A549 (cell line): ENCODE data around the gene ASB16. TPM values are rescaled to one million over a fixed set of nuclear protein-coding genes. Genes with fewer than 3 reads are reported as not detected.

Experiments used
- ATAC-seq, 2 experiments: fragments of 200-7000 bp in 1 of 2; fragments of >200 bp in 1 of 2; cut with Nextera tagmentation in 1 of 2; cut with Tn5 transposase in 1 of 2; 3 replicates each; pipeline versions ENCODE4 v1.8.0 to v1.9.1; 2018 to 2020; ENCODE audit warnings: mild to moderate bottlenecking in 1 of 2, moderate library complexity in 1 of 2
- CTCF ChIA-PET: fragments of 300-600 bp; sonication (Branson Sonifier 250); formaldehyde crosslinking; extraction: SDS; loops from one replicate; lab custom pipeline; 2021; ENCODE audit warnings: antibody characterized with exemption, inconsistent platforms; lab: Yijun Ruan, JAX
- POLR2A ChIA-PET: fragments of 350-600 bp; formaldehyde crosslinking; extraction: SDS; loops from one replicate; lab custom pipeline; 2021; ENCODE audit warnings: antibody characterized with exemption, inconsistent platforms; lab: Yijun Ruan, JAX
- DNase-seq, 2 experiments: peaks; one replicate each; pipeline versions ENCODE4 v3.0.0 to v3.0.0-alpha.2; 2011 to 2016; ENCODE audit warnings: low read depth in 1 of 2, low spot score in 1 of 2
- FAIRE-seq: peaks from 2 replicates; lab custom pipeline; 2011; peaks lifted over from hg19 to GRCh38; lab: Jason Lieb, UNC
- H3K27ac ChIP-seq, 2 experiments: fragments of >200 bp; sonication (Bioruptor Twin); formaldehyde crosslinking; 3 replicates each; pipeline ENCODE4 v1.5.1; 2016 to 2017
- H3K4me1 ChIP-seq: fragments of >200 bp; sonication (Bioruptor Twin); formaldehyde crosslinking; 3 replicates; pipeline ENCODE4 v1.6.1; 2016
- H3K4me2 ChIP-seq: fragments of >200 bp; sonication (Bioruptor Twin); formaldehyde crosslinking; 3 replicates; pipeline ENCODE4 v1.6.1; 2016
- H3K4me3 ChIP-seq: fragments of >200 bp; sonication (Bioruptor Twin); formaldehyde crosslinking; 3 replicates; pipeline ENCODE4 v1.5.1; 2016
- H3K9me3 ChIP-seq: fragments of >200 bp; sonication (Bioruptor Twin); formaldehyde crosslinking; 3 replicates; pipeline ENCODE4 v1.6.1; 2016
- CEBPB ChIP-seq, 2 experiments: fragments of >200 bp in 1 of 2; sonication (Bioruptor Twin) in 1 of 2; formaldehyde crosslinking in 1 of 2; IDR thresholded peaks; 2 replicates each; pipeline ENCODE4 v1.6.1; 2012 to 2016
- CHD2 ChIP-seq: fragments of 150-350 bp; IDR thresholded peaks from 2 replicates; pipeline ENCODE4 v1.6.1; 2014; ENCODE audit warnings: low read length; ENCODE audit not compliant: partially characterized antibody
- CHD4 ChIP-seq: fragments of 200-600 bp; sonication (generic); IDR thresholded peaks from 2 replicates; pipeline ENCODE4 v1.6.1; 2016; ENCODE audit warnings: antibody characterized with exemption, mild to moderate bottlenecking, borderline replicate concordance
- EHMT2 ChIP-seq: fragments of 200-600 bp; sonication (generic); IDR thresholded peaks from 2 replicates; pipeline ENCODE4 v1.6.1; 2016; ENCODE audit warnings: antibody characterized with exemption, low read depth, mild to moderate bottlenecking, moderate library complexity
- ESRRA ChIP-seq: fragments of 150-350 bp; IDR thresholded peaks from 2 replicates; pipeline ENCODE4 v1.6.1; 2014; ENCODE audit warnings: mild to moderate bottlenecking, low read length, borderline replicate concordance
- FOSB ChIP-seq: fragments of 250-450 bp; sonication (Bioruptor Pico); IDR thresholded peaks from 2 replicates; pipeline ENCODE4 v1.5.0; 2020; ENCODE audit warnings: mild to moderate bottlenecking, moderate library complexity
- FOXS1 ChIP-seq: fragments of 250-450 bp; sonication (Bioruptor Pico); IDR thresholded peaks from 2 replicates; pipeline ENCODE4 v1.5.0; 2020; ENCODE audit warnings: mild to moderate bottlenecking, moderate library complexity
- HOXA7 ChIP-seq: fragments of 250-450 bp; sonication (Bioruptor Pico); IDR thresholded peaks from 2 replicates; pipeline ENCODE4 v1.5.0; 2020; ENCODE audit warnings: mild to moderate bottlenecking, moderate library complexity
- JUN ChIP-seq, 2 experiments: fragments of >200 bp; sonication (Bioruptor Twin); formaldehyde crosslinking; IDR thresholded peaks; 2 replicates in 1 of 2; 3 replicates in 1 of 2; pipeline ENCODE4 v1.6.1; 2016 to 2017
- JUNB ChIP-seq: fragments of >200 bp; sonication (Bioruptor Twin); formaldehyde crosslinking; IDR thresholded peaks from 2 replicates; pipeline ENCODE4 v1.6.1; 2016
- KDM5A ChIP-seq: fragments of 200-600 bp; sonication (generic); IDR thresholded peaks from 2 replicates; pipeline ENCODE4 v1.6.1; 2016; ENCODE audit warnings: antibody characterized with exemption, mild to moderate bottlenecking
- MAZ ChIP-seq: fragments of 150-350 bp; IDR thresholded peaks from 2 replicates; pipeline ENCODE4 v1.6.1; 2014; ENCODE audit warnings: antibody characterized with exemption, low read depth, low read length, borderline replicate concordance
- NFE2L2 ChIP-seq: fragments of 150-350 bp; conservative IDR thresholded peaks from 2 replicates; pipeline ENCODE4 v1.6.1; 2014; ENCODE audit warnings: low read length
- NPAS2 ChIP-seq: fragments of 250-450 bp; sonication (Bioruptor Pico); IDR thresholded peaks from 2 replicates; pipeline ENCODE4 v1.8.0; 2022; ENCODE audit warnings: mild to moderate bottlenecking, moderate library complexity, borderline replicate concordance
- POLR2A ChIP-seq: IDR thresholded peaks from 2 replicates; pipeline ENCODE4 v1.6.1; 2012; ENCODE audit warnings: mild to moderate bottlenecking, low read length
- RAD21 ChIP-seq, 2 experiments: fragments of >200 bp in 1 of 2; sonication (Bioruptor Twin) in 1 of 2; formaldehyde crosslinking in 1 of 2; IDR thresholded peaks in 1 of 2; conservative IDR thresholded peaks in 1 of 2; 2 replicates in 1 of 2; 3 replicates in 1 of 2; pipeline ENCODE4 v1.6.1; 2012 to 2018; ENCODE audit warnings: inconsistent platforms in 1 of 2
- RFX5 ChIP-seq: fragments of 450-650 bp; IDR thresholded peaks from 2 replicates; pipeline ENCODE4 v1.7.1; 2014; ENCODE audit warnings: antibody characterized with exemption, mild to moderate bottlenecking, moderate library complexity
- SMC3 ChIP-seq: fragments of >200 bp; sonication (Bioruptor Twin); formaldehyde crosslinking; IDR thresholded peaks from 3 replicates; pipeline ENCODE4 v1.6.1; 2018; ENCODE audit warnings: inconsistent platforms
- SREBF2 ChIP-seq: fragments of 450-650 bp; IDR thresholded peaks from 2 replicates; pipeline ENCODE4 v1.6.1; 2014; ENCODE audit warnings: mild to moderate bottlenecking, moderate library complexity
- TFCP2L1 ChIP-seq: fragments of 250-450 bp; sonication (Bioruptor Pico); IDR thresholded peaks from 2 replicates; pipeline ENCODE4 v1.5.0; 2021; ENCODE audit warnings: mild to moderate bottlenecking
- TP53 ChIP-seq: fragments of 250-450 bp; sonication (Bioruptor Pico); IDR thresholded peaks from 2 replicates; pipeline ENCODE4 v1.5.0; 2021; ENCODE audit warnings: mild to moderate bottlenecking, moderate library complexity
- ZC3H11A ChIP-seq: fragments of 450-650 bp; IDR thresholded peaks from 2 replicates; pipeline ENCODE4 v1.6.1; 2014; ENCODE audit warnings: antibody characterized with exemption, mild to moderate bottlenecking
- ZFP36 ChIP-seq: fragments of 450-650 bp; IDR thresholded peaks from 2 replicates; pipeline ENCODE4 v1.6.1; 2014; ENCODE audit warnings: borderline replicate concordance; ENCODE audit not compliant: partially characterized antibody
- ZNF302 ChIP-seq: fragments of 250-450 bp; sonication (Bioruptor Pico); IDR thresholded peaks from 2 replicates; pipeline ENCODE4 v1.9.0; 2021; ENCODE audit warnings: inconsistent platforms, mild to moderate bottlenecking, moderate library complexity
- WGBS: methylation state at CpG from one replicate; pipeline ENCODE4 v1.1.6; 2017; ENCODE audit errors: missing lambda C conversion rate; 5-methylcytosine and 5-hydroxymethylcytosine counted together
- polyA plus RNA-seq, 4 experiments: library from polyadenylated mRNA; depleted of rRNA in 3 of 4; stranded (reverse); fragments of >200 nt; fragmentation: RNase III in 1 of 4; extraction: RNeasy Plus Mini Kit Qiagen cat#74134 plus additional on column Dnase treatment in 1 of 4; gene quantifications; 2 replicates in 3 of 4; 3 replicates in 1 of 4; pipeline ENCODE4 v1.2.3, GENCODE V29; 2011 to 2017
- TF ChIP-seq, protein P1 (sequence below): IDR thresholded peaks from 2 replicates; pipeline ENCODE4 v1.6.1; 2012; ENCODE audit warnings: low read depth, borderline replicate concordance
- TF ChIP-seq, protein P2 (sequence below): fragments of 150-350 bp; IDR thresholded peaks from 2 replicates; pipeline ENCODE4 v1.6.1; 2014; ENCODE audit warnings: low read depth, mild to moderate bottlenecking, low read length
- TF ChIP-seq, protein P3 (sequence below): fragments of 200-600 bp; sonication (generic); IDR thresholded peaks from 2 replicates; pipeline ENCODE4 v1.6.1; 2016; ENCODE audit warnings: antibody characterized with exemption, mild to moderate bottlenecking, moderate library complexity
- TF ChIP-seq, protein P4 (sequence below): fragments of >200 bp; sonication (Bioruptor Twin); formaldehyde crosslinking; IDR thresholded peaks from 3 replicates; pipeline ENCODE4 v1.6.1; 2016
- TF ChIP-seq, protein P5 (sequence below): fragments of 250-450 bp; sonication (Bioruptor Pico); IDR thresholded peaks from 2 replicates; pipeline ENCODE4 v1.5.0; 2020; ENCODE audit warnings: low read depth, mild to moderate bottlenecking, moderate library complexity
- TF ChIP-seq, protein P6 (sequence below): fragments of 450-650 bp; IDR thresholded peaks from 2 replicates; pipeline ENCODE4 v1.6.1; 2014; ENCODE audit warnings: antibody characterized with exemption
- TF ChIP-seq, protein P7 (sequence below): IDR thresholded peaks from 2 replicates; pipeline ENCODE4 v1.6.1; 2012

The ASB16 gene
- polyA plus RNA-seq, 2 of the 4 experiments (the other 2 are of a cell fraction) = 0.15 TPM; not detected in 1

DNA sequence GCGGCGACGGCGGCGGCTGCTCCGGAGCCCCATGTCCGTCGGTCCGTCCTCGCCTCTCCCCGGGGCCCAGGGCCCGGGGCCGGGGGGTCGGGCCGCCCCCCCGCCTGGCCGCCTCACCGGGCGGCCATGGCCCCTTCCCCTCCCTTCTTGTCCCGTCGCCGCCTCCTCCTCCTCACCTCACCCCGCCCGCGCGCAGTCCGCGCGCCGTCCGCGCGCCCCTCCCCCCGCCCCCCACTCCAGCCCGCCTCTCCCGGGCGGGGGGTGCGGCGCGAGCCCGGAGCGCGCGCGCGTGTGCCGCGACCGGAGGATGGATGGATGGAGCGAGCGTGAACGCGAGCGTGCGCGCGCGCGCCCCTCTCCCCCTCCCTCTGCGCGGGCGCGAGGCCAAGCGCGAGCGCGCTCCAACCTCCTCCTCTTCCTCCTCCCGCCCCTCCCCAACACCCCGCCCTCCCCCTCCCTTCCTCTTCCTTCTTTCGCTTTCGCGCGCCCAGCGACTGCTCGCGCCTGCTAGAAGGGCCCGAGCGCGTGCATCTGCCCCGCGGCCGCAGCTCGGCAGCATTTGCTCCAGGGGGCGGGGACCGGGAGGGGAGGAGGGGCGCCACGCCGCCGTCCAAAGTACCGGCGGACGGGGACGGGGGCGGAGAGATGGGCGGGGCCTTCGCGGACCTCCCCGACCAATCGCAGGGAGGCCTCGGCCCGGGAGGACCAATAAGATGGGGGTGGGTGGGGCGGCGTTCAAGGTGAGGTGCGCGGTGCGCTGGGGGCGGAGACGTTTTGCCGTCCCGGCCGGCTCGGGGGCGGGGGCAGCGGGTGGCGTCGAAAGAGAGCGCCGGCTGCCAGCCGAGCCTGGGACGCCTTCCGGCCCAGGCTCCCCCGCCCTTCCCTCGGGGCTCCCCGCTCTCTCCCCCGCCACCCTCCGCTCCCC, 29.3 kb downstream of the ASB16 start, which contains the start of gene ATXN7L3:
Gene ATXN7L3, minus strand, starts transcription at position 332 of the 925 bp plus-strand sequence. CDS start 1,814 bp downstream, outside the sequence.
- CTCF ChIA-PET = interaction anchor here (1.0 to 5.2 kb wide), 3 partner anchors 12 to 323 kb away, joined by 3 to 68 read pairs (median 3); no protein-coding TSS in a partner anchor
- FAIRE-seq (no peak), DNase-seq (peak; percentile 99), ATAC-seq (peak; percentile 66 to 87)
- 3% methylated on average over 25 of the region's 126 CpGs for WGBS
- Histone ChIP-seq H3K4me2 (peak within 1 kb of the TSS; percentile 88), H3K27ac (peak within 1 kb of the TSS; percentile 98 to 100), H3K9me3 (no peaks in the 10 kb centered on the region), H3K4me3 (peak within 1 kb of the TSS; percentile 87), H3K4me1 (peaks cover 35% of the 10 kb centered on the region)
- POLR2A ChIA-PET = interaction anchor here (0.6 to 4.2 kb wide), 12 partner anchors 10 to 449 kb away, joined by 3 to 28 read pairs (median 4); partner anchors contain the start of genes GRN, HDAC5, TMUB2 and UBTF
- TF ChIP-seq RFX5 (no peak), CHD2 (no peak), JUN (IDR thresholded peaks at IDR 0.05) (peak; percentile 72 to 75; a peak in 4 of 5 replicates), FOSB (no peak), MAZ (peak; percentile 46; the same call in 1 of the 2 replicates), SMC3 (no peak), ESRRA (no peak), NFE2L2 (no peak), ZFP36 (no peak), TFCP2L1 (CRISPR knock-in tag) (no peak), CHD4 (no peak), NPAS2 (CRISPR knock-in tag) (no peak), KDM5A (no peak), HOXA7 (CRISPR knock-in tag) (no peak), RAD21 (conservative IDR thresholded peaks at IDR 0.05 in 1 of 2, IDR thresholded peaks at IDR 0.05 in 1 of 2) (no peak), CEBPB (IDR thresholded peaks at IDR 0.05) (no peak), SREBF2 (no peak), TP53 (no peak), ZNF302 (no peak), ZC3H11A (no peak), FOXS1 (CRISPR knock-in tag) (no peak), JUNB (no peak), EHMT2 (no peak), POLR2A (peak; percentile 40; the same call in 1 of the 2 replicates)
- TF ChIP-seq, protein P1, sequence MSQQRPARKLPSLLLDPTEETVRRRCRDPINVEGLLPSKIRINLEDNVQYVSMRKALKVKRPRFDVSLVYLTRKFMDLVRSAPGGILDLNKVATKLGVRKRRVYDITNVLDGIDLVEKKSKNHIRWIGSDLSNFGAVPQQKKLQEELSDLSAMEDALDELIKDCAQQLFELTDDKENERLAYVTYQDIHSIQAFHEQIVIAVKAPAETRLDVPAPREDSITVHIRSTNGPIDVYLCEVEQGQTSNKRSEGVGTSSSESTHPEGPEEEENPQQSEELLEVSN = no peak
- TF ChIP-seq, protein P2, sequence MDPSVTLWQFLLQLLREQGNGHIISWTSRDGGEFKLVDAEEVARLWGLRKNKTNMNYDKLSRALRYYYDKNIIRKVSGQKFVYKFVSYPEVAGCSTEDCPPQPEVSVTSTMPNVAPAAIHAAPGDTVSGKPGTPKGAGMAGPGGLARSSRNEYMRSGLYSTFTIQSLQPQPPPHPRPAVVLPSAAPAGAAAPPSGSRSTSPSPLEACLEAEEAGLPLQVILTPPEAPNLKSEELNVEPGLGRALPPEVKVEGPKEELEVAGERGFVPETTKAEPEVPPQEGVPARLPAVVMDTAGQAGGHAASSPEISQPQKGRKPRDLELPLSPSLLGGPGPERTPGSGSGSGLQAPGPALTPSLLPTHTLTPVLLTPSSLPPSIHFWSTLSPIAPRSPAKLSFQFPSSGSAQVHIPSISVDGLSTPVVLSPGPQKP = no peak
- TF ChIP-seq, protein P3, sequence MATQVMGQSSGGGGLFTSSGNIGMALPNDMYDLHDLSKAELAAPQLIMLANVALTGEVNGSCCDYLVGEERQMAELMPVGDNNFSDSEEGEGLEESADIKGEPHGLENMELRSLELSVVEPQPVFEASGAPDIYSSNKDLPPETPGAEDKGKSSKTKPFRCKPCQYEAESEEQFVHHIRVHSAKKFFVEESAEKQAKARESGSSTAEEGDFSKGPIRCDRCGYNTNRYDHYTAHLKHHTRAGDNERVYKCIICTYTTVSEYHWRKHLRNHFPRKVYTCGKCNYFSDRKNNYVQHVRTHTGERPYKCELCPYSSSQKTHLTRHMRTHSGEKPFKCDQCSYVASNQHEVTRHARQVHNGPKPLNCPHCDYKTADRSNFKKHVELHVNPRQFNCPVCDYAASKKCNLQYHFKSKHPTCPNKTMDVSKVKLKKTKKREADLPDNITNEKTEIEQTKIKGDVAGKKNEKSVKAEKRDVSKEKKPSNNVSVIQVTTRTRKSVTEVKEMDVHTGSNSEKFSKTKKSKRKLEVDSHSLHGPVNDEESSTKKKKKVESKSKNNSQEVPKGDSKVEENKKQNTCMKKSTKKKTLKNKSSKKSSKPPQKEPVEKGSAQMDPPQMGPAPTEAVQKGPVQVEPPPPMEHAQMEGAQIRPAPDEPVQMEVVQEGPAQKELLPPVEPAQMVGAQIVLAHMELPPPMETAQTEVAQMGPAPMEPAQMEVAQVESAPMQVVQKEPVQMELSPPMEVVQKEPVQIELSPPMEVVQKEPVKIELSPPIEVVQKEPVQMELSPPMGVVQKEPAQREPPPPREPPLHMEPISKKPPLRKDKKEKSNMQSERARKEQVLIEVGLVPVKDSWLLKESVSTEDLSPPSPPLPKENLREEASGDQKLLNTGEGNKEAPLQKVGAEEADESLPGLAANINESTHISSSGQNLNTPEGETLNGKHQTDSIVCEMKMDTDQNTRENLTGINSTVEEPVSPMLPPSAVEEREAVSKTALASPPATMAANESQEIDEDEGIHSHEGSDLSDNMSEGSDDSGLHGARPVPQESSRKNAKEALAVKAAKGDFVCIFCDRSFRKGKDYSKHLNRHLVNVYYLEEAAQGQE = no peak
- TF ChIP-seq, protein P4, sequence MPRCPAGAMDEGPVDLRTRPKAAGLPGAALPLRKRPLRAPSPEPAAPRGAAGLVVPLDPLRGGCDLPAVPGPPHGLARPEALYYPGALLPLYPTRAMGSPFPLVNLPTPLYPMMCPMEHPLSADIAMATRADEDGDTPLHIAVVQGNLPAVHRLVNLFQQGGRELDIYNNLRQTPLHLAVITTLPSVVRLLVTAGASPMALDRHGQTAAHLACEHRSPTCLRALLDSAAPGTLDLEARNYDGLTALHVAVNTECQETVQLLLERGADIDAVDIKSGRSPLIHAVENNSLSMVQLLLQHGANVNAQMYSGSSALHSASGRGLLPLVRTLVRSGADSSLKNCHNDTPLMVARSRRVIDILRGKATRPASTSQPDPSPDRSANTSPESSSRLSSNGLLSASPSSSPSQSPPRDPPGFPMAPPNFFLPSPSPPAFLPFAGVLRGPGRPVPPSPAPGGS = peak; percentile 70
- TF ChIP-seq, protein P5, sequence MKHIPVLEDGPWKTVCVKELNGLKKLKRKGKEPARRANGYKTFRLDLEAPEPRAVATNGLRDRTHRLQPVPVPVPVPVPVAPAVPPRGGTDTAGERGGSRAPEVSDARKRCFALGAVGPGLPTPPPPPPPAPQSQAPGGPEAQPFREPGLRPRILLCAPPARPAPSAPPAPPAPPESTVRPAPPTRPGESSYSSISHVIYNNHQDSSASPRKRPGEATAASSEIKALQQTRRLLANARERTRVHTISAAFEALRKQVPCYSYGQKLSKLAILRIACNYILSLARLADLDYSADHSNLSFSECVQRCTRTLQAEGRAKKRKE (CRISPR knock-in tag) = no peak
- TF ChIP-seq, protein P6, sequence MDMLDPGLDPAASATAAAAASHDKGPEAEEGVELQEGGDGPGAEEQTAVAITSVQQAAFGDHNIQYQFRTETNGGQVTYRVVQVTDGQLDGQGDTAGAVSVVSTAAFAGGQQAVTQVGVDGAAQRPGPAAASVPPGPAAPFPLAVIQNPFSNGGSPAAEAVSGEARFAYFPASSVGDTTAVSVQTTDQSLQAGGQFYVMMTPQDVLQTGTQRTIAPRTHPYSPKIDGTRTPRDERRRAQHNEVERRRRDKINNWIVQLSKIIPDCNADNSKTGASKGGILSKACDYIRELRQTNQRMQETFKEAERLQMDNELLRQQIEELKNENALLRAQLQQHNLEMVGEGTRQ = no peak
- TF ChIP-seq, protein P7, sequence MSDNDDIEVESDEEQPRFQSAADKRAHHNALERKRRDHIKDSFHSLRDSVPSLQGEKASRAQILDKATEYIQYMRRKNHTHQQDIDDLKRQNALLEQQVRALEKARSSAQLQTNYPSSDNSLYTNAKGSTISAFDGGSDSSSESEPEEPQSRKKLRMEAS = peak; percentile 90
